ENCODE results near the gene DHCR7.

DNA sequence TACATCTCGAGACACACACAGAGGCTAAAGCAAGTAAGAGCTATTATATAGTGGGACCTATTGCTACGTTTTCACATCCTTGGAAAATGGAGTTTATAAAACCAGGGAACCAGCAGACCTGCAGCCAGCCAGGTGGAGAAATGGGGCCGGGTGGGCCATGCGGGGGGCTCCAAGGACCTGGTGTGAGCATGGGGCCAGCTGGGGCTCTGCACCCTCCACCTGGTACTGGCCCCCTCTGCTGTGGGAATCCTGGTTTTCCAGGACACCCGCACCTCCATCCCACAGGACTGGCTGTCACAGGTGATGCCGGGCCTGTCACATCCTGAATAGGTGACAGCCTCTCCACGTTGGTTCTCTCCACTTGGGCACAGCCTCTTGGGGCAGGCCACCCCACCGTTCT is 11.3 kb downstream of the DHCR7 start:
- TF ChIP-seq, protein P1, sequence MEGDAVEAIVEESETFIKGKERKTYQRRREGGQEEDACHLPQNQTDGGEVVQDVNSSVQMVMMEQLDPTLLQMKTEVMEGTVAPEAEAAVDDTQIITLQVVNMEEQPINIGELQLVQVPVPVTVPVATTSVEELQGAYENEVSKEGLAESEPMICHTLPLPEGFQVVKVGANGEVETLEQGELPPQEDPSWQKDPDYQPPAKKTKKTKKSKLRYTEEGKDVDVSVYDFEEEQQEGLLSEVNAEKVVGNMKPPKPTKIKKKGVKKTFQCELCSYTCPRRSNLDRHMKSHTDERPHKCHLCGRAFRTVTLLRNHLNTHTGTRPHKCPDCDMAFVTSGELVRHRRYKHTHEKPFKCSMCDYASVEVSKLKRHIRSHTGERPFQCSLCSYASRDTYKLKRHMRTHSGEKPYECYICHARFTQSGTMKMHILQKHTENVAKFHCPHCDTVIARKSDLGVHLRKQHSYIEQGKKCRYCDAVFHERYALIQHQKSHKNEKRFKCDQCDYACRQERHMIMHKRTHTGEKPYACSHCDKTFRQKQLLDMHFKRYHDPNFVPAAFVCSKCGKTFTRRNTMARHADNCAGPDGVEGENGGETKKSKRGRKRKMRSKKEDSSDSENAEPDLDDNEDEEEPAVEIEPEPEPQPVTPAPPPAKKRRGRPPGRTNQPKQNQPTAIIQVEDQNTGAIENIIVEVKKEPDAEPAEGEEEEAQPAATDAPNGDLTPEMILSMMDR (IDR thresholded peaks at IDR 0.05), result no peak
- TF ChIP-seq POLR2A (IDR thresholded peaks at IDR 0.05; ENCODE audit: low read depth), result no peak
- TF ChIP-seq EP300 (IDR thresholded peaks at IDR 0.05), result no peak
- TF ChIP-seq POLR2AphosphoS5 (IDR thresholded peaks at IDR 0.05), result no peak
